ENCODE data around the gene CPT2. TPM values are rescaled to one million over a fixed set of nuclear protein-coding genes. Genes with fewer than 3 reads are reported as not detected.

CPT2 gene
- total and polyA plus RNA-seq, 2 of the 13 experiments (the other 11 are each of a cell fraction or from before 2014, with no cell fraction given): 12.6 to 14.6 TPM

- TF ChIP-seq MXD4 (CRISPR knock-in tag; IDR thresholded peaks at IDR 0.05) (0 out of 2 replicates have a peak, but pooled peaks have one; percentile 56), SNAPC4 (CRISPR knock-in tag; IDR thresholded peaks at IDR 0.05) (no peak), TP53 (CRISPR knock-in tag; conservative IDR thresholded peaks at IDR 0.05) (peak; percentile 77; the same call in 1 of the 2 replicates), ZBTB10 (CRISPR knock-in tag; IDR thresholded peaks at IDR 0.05; ENCODE audit: borderline replicate concordance) (peak; percentile 48; the same call in 1 of the 2 replicates), ZNF629 (CRISPR knock-in tag; conservative IDR thresholded peaks at IDR 0.05) (peak; percentile 83), CBX5 (CRISPR knock-in tag; IDR thresholded peaks at IDR 0.05; ENCODE audit: borderline replicate concordance) (peak; percentile 56; the same call in 1 of the 2 replicates), HIC2 (CRISPR knock-in tag; IDR thresholded peaks at IDR 0.05; ENCODE audit: low read depth) (peak; percentile 71), SIN3A (IDR thresholded peaks at IDR 0.05; ENCODE audit: borderline replicate concordance, low read depth, low read length) (peak; percentile 62; the same call in 1 of the 2 replicates), POGK (CRISPR knock-in tag; conservative IDR thresholded peaks at IDR 0.05) (peak; percentile 47; the same call in 1 of the 2 replicates), ISL2 (CRISPR knock-in tag; IDR thresholded peaks at IDR 0.05) (peak; percentile 89), KAT2B (IDR thresholded peaks at IDR 0.05; ENCODE audit: borderline replicate concordance, low read depth, low read length) (no peak), THRA (CRISPR knock-in tag; IDR thresholded peaks at IDR 0.05; ENCODE audit: borderline replicate concordance) (peak; percentile 75), SOX5 (CRISPR knock-in tag; IDR thresholded peaks at IDR 0.05; ENCODE audit: borderline replicate concordance) (peak; percentile 81; the same call in 1 of the 2 replicates), ZNF782 (CRISPR knock-in tag; IDR thresholded peaks at IDR 0.05; ENCODE audit: borderline replicate concordance) (no peak)
Observed at GRCh38 chr1:53183095-53183990, 13.3 kb upstream of the CPT2 start (continued).
